Psoas muscle (tissue), 8 donors: ENCODE data around the gene TTC17. TPM values are rescaled to one million over a fixed set of nuclear protein-coding genes. Genes with fewer than 3 reads are reported as not detected.

Source experiments
- ATAC-seq, 4 donors: fragments of 200-7000 bp; cut with Tn5 transposase; one replicate each; pipeline ENCODE4 v1.9.1; 2020; ENCODE audit warnings: moderate library complexity in 3 of 4, mild to moderate bottlenecking in 2 of 4
- DNase-seq, 2 donors: peaks; one replicate each; pipeline ENCODE4 v3.0.0-alpha.2; 2020
- H3K27ac ChIP-seq: fragments of 200-600 bp; one replicate; pipeline ENCODE4 v1.8.0; 2022
- H3K27me3 ChIP-seq, 3 donors: fragments of 200-600 bp in 1 of 3; one replicate each; pipeline versions ENCODE4 v1.6.1 to v1.8.0; 2013 to 2022; ENCODE audit warnings: low read length in 2 of 3, mild to moderate bottlenecking in 2 of 3, moderate library complexity in 1 of 3; ENCODE audit not compliant: insufficient read depth in 3 of 3
- H3K36me3 ChIP-seq, 2 donors: fragments of 200-600 bp in 1 of 2; one replicate each; pipeline versions ENCODE4 v1.6.1 to v1.8.0; 2013 to 2022; ENCODE audit warnings: low read depth in 1 of 2, mild to moderate bottlenecking in 1 of 2, moderate library complexity in 1 of 2; ENCODE audit not compliant: insufficient read depth in 1 of 2
- H3K4me1 ChIP-seq: fragments of 200-600 bp; one replicate; pipeline ENCODE4 v1.8.0; 2022
- H3K4me3 ChIP-seq: fragments of 200-600 bp; one replicate; pipeline ENCODE4 v1.8.0; 2022; ENCODE audit warnings: mild to moderate bottlenecking
- H3K9me3 ChIP-seq: fragments of 200-600 bp; one replicate; pipeline ENCODE4 v1.8.0; 2022
- CTCF ChIP-seq: fragments of 200-600 bp; IDR thresholded peaks from one replicate; pipeline ENCODE4 v1.8.0; 2022; ENCODE audit warnings: antibody characterized with exemption
- WGBS, 3 donors: extraction: QIAGEN DNeasy Blood & Tissue Kit; methylation state at CpG; one replicate each; pipeline versions ENCODE4 v1.1.6 to v1.1.7; 2013; 5-methylcytosine and 5-hydroxymethylcytosine counted together
- intact Hi-C, 2 donors: fragments of 100-400 bp; cut with DNase I; formaldehyde crosslinking; loops; one replicate each; pipeline versions ENCODE4 v1.11.0 to v1.14.2; 2022
- polyA plus RNA-seq, 3 donors: library from polyadenylated mRNA; stranded (reverse); fragments of 200-250 nt; gene quantifications; one replicate each; pipeline ENCODE4 v1.2.3, GENCODE V29; 2013
- total RNA-seq, 4 donors: library from RNA; stranded (reverse); fragmentation: NEBNext Ultra II Directional in 2 of 4; extraction: Animal tissue kit (Norgen Biotek cat#: 25700) in 2 of 4; gene quantifications; one replicate each; pipeline versions ENCODE4 v1.2.1 to v1.2.4, GENCODE V29; 2021 to 2023
- donor health status: healthy with polysubstance abuse.
- donor health status: DM: no; HTN: no; CAD: no; lungs with moderate emphysema.
- donor health status: Bipolar disorder and iron deficiency.
- donor health status: healthy.
- donor health status: DM: yes; HTN: yes; CAD: no.
- donor health status: DM: no; HTN: no; CAD: no.
- donor health status: DM: no; HTN: no; CAD: no.
- donor health status: DM: yes; HTN: yes; CAD: no.

The TTC17 gene
- total and polyA plus RNA-seq, 7 donors = 17.9 to 33.3 (median 27.5) TPM

- TF ChIP-seq CTCF = no peak
- Histone ChIP-seq H3K27ac (no peak overlapping the region), H3K9me3 (no peaks in the 10 kb centered on the region), H3K4me1 (no peaks in the 10 kb centered on the region), H3K27me3 (no peaks in the 10 kb centered on the region), H3K4me3 (no peak overlapping the region), H3K36me3 (no peaks in the 10 kb centered on the region)
- DNase-seq = no peak
- ATAC-seq = no peak
- intact Hi-C loops = loop anchor here in 1 of 2 donors (5.0 kb wide), 1 partner anchor 60 kb away; no protein-coding TSS in a partner anchor
- 75 to 80% (median 76%) methylated on average over 5 of the region's 5 CpGs for WGBS, 3 donors
Measured at GRCh38 chr11:43507171-43507570, 148.5 kb downstream of the TTC17 start.

- DNase-seq (no peak), ATAC-seq (no peak)
- H3K27ac ChIP-seq = no peak overlapping the region
- H3K9me3 ChIP-seq = no peaks in the 10 kb centered on the region
- H3K4me3 ChIP-seq = no peak overlapping the region
- no peak for TF ChIP-seq CTCF
- H3K4me1 ChIP-seq = no peaks in the 10 kb centered on the region
- no peaks in the 10 kb centered on the region for H3K36me3 ChIP-seq
- intact Hi-C loops = loop anchor here in 1 of 2 donors (5.0 kb wide), 1 partner anchor 59 kb away; no protein-coding TSS in a partner anchor
- 37 to 39% (median 39%) methylated on average over 3 of the region's 3 CpGs for WGBS, 3 donors
- no peaks in the 10 kb centered on the region for H3K27me3 ChIP-seq
Measured at GRCh38 chr11:43508511-43508918, 149.8 kb downstream of the TTC17 start.

- Histone ChIP-seq H3K36me3 (no peaks in the 10 kb centered on the region), H3K27ac (no peak overlapping the region), H3K9me3 (no peaks in the 10 kb centered on the region), H3K4me1 (no peaks in the 10 kb centered on the region), H3K27me3 (peaks cover 0 to 7% (median 3%) of the 10 kb centered on the region in 3 donors), H3K4me3 (no peak overlapping the region)
- ATAC-seq (no peak), DNase-seq (no peak)
- WGBS, 3 donors = 79 to 80% (median 79%) methylated on average over 6 of the region's 6 CpGs
- intact Hi-C loops = no loop called here
- TF ChIP-seq CTCF = no peak
Measured at GRCh38 chr11:43511959-43512358, 153.2 kb downstream of the TTC17 start.

- 56 to 69% (median 62%) methylated on average over 6 of the region's 6 CpGs for WGBS, 3 donors
- H3K4me3 ChIP-seq = no peak overlapping the region
- no peaks in the 10 kb centered on the region for H3K36me3 ChIP-seq
- ATAC-seq (no peak), DNase-seq (no peak)
- H3K27me3 ChIP-seq = peaks cover 0 to 7% (median 3%) of the 10 kb centered on the region in 3 donors
- no peaks in the 10 kb centered on the region for H3K9me3 ChIP-seq
- no peaks in the 10 kb centered on the region for H3K4me1 ChIP-seq
- TF ChIP-seq CTCF = no peak
- no peak overlapping the region for H3K27ac ChIP-seq
- intact Hi-C loops = no loop called here
Measured at GRCh38 chr11:43515090-43515489, 156.4 kb downstream of the TTC17 start.

GRCh38 chr11:43516316-43516850, 157.7 kb downstream of the TTC17 start:
- H3K4me3 ChIP-seq = no peak overlapping the region
- H3K36me3 ChIP-seq = no peaks in the 10 kb centered on the region
- DNase-seq (no peak), ATAC-seq (no peak)
- no peaks in the 10 kb centered on the region for H3K9me3 ChIP-seq
- 22 to 31% (median 27%) methylated on average over 6 to 8 of the region's 8 CpGs for WGBS, 3 donors
- H3K27me3 ChIP-seq = peaks cover 0 to 12% (median 3%) of the 10 kb centered on the region in 3 donors
- TF ChIP-seq CTCF = no peak
- no peak overlapping the region for H3K27ac ChIP-seq
- no peaks in the 10 kb centered on the region for H3K4me1 ChIP-seq
- intact Hi-C loops = no loop called here
